Right renal pelvis (tissue), 4 donors: Measurements from ENCODE around the gene EXOSC9. TPM values are rescaled to one million over a fixed set of nuclear protein-coding genes. Genes with fewer than 3 reads are reported as not detected.

Experiments used
- DNase-seq, 4 donors: peaks; one replicate each; pipeline ENCODE4 v3.0.0-alpha.2; 2013; ENCODE audit warnings: low read depth in 4 of 4, low spot score in 3 of 4, missing footprints in 1 of 4
- polyA plus RNA-seq, 4 donors: library from polyadenylated mRNA; unstranded; fragments of 120-200 nt; gene quantifications; one replicate each; pipeline ENCODE4 v1.2.1, GENCODE V29; 2013; ENCODE audit not compliant: insufficient read length in 4 of 4

The EXOSC9 gene
- polyA plus RNA-seq, 4 donors: 43.6 to 55.6 (median 51.0) TPM

GRCh38 chr4:121786221-121786620 is 14.9 kb upstream of the EXOSC9 start:
- DNase-seq: no peak

DNA sequence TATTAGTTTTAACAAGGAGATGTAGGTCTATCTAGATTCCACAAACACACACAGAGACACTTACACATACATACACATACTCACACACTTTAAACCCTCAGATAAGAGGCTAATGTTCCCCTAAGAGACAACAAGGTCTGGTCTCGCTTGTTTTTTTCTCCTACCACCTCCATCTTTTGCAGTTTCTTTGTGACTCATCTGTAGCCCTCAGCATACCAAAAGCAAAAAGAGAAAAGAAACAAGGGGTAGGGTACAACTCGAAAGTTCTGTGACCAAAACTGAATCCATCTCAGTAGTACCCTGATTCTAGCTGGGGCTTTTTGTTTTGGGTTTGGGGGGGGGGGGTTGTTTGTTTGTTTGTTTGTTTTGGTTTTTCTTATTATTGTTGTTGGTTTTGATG is 12.2 kb upstream of the EXOSC9 start:
- no peak for DNase-seq

DNA sequence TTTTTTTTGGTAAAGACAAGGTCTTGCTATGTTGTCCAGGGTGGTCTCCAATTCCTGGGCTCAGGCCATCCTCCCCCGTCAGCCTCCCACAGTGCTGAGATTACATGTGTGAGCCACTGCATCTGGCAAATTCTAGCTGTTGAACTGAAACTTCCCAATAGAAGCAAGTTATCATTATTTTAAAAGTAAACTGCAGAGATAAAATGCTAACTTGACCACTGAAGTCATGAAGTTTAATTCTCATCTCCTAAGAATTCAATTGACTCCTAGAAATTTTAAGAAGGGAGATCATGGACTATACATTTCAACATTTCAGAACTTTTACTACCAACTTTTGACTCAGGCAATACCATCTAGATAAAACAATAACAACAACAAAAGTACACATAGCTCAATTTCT is 11.7 kb upstream of the EXOSC9 start:
- DNase-seq: no peak

GRCh38 chr4:121789960-121790829 is 10.9 kb upstream of the EXOSC9 start:
- no peak for DNase-seq

GRCh38 chr4:121790976-121791375 is 10.1 kb upstream of the EXOSC9 start:
- no peak for DNase-seq

DNA sequence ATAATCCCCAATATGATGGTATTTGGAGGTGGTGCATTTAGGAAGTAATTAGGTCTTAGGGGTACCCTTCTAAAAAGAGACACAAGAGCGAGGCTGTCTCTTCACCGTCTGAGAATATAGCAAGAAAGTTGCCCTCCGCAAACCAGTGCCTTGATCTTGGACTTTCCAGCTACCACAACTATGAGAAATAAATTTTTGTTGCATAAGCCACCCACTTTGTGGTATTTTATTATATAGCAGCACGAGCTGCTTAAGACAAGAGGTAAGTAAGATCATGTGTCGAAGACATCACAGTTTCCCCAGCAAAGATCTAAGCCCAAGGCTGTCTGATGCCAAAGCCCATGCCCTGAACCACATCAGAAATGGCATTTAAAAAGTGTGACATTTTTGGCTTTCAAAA is 9.6 kb upstream of the EXOSC9 start:
- DNase-seq: no peak

DNA sequence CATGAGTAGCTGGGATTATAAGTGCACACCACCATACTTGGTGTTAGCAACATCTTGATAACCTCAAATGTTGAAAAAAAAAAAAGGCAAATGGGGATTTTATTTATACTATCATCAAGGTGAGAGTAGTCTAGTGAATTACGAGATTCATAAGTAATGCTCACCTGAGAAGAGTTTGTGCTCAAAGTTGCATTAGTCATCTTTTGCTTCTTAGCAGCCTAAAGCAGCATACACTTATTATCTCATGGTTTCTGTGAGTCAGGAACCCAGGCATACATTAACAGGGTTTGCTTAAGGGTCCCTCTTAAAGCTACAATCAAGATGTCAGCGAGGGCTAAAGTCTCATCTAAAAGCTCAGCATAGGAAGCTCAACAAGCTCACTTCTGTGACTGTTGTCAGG is 8.2 kb upstream of the EXOSC9 start:
- DNase-seq: no peak

DNA sequence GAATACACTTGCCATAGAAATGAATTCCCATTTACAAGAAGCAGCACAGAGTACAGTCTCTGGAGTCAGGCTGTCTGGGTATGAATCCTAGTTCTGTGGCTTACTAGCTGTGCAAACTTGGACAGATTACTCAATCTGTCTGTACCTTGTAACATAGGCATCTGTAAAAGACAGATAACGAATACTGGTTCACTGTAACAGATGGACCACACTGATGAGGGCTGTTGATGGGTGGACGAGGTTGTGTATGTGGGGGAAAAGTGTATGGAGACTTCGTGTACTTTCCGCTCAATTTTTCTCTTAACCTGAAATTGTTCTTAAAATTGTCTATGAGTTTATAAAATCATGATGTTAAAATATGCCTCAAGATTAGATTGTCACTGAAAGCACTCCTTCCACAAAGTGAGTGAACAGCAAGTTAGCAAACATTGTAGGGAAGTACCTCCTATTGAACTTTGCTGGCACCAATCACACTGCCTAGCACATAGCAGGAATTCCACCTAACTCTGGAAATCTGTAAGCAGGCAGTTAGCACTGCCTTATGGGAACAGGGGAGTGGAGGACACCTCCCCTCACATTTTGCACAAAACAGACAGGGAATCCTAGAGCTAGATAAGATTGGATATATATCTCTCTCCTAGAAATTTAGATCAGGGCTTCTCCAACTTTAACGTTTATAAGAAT is 6.5 kb upstream of the EXOSC9 start:
- DNase-seq: no peak

- no peak for DNase-seq
These were observed 4.8 kb upstream of the EXOSC9 start for GRCh38 chr4:121796283-121796682.

- no peak for DNase-seq
These were observed 1.8 kb upstream of the EXOSC9 start for GRCh38 chr4:121799208-121799823.

- DNase-seq: no peak
These were observed 1.1 kb upstream of the EXOSC9 start for GRCh38 chr4:121799867-121800501.

GRCh38 chr4:121800638-121800960 is 524 bp upstream of the EXOSC9 start:
- no peak for DNase-seq

- no peak for DNase-seq
These were observed 572 bp downstream of the EXOSC9 start for GRCh38 chr4:121801715-121802075.

DNA sequence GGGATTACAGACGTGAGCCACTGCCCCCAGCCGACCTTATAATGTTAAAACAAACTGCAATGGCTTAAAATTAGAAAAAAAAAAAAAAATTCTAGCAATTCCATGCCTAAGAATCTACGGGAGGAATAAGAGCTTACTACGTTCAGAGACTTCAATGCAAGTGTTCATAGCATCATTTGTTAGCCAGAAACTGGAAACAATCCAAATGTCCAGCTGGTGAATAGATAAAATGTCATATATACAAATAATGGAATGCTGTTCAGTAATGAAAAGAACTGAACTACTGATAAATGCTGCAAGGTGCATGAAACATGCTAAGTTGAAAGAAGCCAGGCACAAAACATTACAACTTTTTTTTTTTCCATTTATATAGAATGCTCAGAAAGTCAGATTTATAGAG is 5.3 kb downstream of the EXOSC9 start:
- DNase-seq: no peak

DNA sequence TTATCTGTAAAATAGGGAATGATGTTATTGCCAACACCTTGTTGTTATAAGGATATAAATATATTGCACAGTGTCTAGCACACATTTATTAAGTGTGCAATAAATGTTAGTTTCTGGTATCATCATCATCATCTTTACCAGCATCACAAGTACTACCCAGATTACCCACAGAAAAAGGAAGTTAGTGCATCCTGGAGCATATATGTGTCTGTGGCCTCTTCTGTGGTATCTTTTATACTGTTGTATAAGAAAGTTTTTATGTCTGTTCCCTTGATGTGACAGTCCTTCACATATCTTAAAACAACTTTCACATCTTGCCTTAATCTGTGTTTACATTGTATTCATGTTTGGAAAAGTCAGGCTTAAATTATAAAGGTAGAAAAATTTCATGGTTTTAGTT is 10.0 kb downstream of the EXOSC9 start:
- no peak for DNase-seq

- DNase-seq: no peak
These were observed 13.6 kb downstream of the EXOSC9 start for GRCh38 chr4:121814756-121815155.

GRCh38 chr4:121817006-121817405 is 15.9 kb downstream of the EXOSC9 start:
- DNase-seq: no peak

- no peak for DNase-seq
These were observed 16.6 kb downstream of the EXOSC9 start for GRCh38 chr4:121817701-121818100.

DNA sequence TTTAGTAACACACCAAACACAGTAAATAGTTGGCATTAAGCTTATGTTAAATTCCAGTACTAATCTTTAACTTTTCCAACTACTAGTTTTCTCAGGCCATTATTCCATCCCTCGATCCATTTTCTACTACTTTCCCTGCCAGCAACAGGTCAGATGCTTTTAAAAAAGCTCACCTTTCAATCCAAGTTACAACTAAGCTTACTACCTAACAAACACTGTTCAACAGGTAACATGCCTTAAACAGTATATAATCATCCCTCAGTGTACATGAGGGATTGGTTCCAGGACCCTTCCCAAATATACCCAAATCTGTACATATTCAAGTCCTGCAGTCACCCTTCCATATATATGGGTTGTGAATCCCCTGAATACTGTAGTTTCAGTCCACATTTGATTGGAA is 17.1 kb downstream of the EXOSC9 start:
- DNase-seq: no peak

DNA sequence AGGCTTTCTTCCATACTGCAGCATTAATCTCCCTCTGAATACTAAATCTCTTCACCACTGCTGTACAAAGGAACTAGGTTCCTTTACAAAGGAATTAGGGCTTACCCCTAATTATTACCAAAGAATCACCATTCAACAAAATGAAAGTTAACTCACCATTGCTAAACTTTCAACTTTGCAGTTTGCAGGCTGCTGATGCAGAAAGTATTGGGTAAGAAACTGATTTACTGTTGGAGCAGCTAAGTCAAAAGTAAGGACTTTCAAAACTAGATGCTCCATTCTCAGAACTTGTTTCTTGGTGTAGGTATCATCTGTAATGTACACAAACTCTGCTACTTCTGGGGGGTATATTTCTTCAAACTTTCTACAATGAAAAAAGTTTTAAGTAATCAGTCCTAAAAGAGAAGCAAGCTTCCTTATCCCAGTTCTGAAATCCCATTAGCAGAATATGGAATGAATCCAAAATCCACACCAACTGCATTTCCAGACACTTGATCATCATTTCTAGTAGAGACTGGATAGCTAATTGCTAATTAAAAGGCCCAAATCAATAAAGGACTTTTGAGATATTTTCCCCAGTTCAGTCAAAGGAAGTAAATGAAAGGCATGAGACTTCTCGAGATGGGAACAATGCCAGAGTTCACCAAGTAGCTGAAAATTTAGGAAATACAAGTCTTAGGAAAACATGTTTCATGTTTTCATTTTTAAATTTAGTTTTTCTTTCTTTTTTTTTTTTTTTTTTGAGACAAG is 18.3 kb downstream of the EXOSC9 start:
- DNase-seq: no peak

DNA sequence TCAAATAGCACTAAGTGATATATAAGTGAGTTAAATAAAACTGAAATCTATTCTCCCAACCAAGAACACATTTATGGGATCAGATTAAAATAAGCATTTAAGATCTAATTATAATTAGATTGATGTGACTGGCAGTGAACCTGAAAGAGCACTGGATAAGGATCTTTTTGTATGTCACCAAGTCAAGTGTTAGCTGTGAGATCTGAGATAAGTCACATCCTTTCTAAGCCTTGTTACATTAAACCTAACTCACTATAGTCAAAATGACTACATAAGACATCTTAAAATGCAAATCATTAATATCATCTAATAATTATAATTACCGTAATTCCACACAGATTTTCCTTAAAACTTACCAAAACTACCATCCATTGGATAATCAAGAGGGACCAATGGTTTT is 20.9 kb downstream of the EXOSC9 start:
- DNase-seq: no peak
